Left cardiac atrium (tissue), 4 donors: ENCODE results near the gene ATE1. TPM values are rescaled to one million over a fixed set of nuclear protein-coding genes. Genes with fewer than 3 reads are reported as not detected.

Source experiments
- ATAC-seq, 2 donors: fragments of 200-7000 bp; cut with Tn5 transposase; one replicate each; pipeline ENCODE4 v1.9.1; 2020; ENCODE audit warnings: mild to moderate bottlenecking in 2 of 2, moderate library complexity in 2 of 2
- DNase-seq: peaks from one replicate; pipeline ENCODE4 v3.0.0-alpha.2; 2020
- intact Hi-C, 2 donors: fragments of 100-400 bp; cut with DNase I; formaldehyde crosslinking; loops; one replicate each; pipeline versions ENCODE4 v1.14.1 to v1.15.1; 2022 to 2023
- total RNA-seq, 2 donors: library from RNA; stranded (reverse); fragmentation: NEBNext Ultra II Directional; extraction: Animal tissue kit (Norgen Biotek cat#: 25700); gene quantifications; one replicate each; pipeline ENCODE4 v1.2.1, GENCODE V29; 2021
- donor health status: DM: no; HTN: yes; CAD: no.
- donor health status: DM: no; HTN: yes; CAD: no; lungs with severe emphysema.
- donor health status: DM: yes; HTN: yes; CAD: no.
- donor health status: Dilated cardiomyopathy.

Gene ATE1
- total RNA-seq, 2 donors from 2014 or later: 37.8 to 47.7 TPM

- no peak for DNase-seq
- ATAC-seq: no peak
- intact Hi-C loops: no loop called here
These were observed 38.6 kb downstream of the ATE1 start for GRCh38 chr10:121889212-121889611.

- DNase-seq (peak; percentile 48), ATAC-seq (peak; percentile 82 to 83)
- intact Hi-C loops: loop anchor here in 1 of 2 donors (2.0 kb wide), 1 partner anchor 944 kb away; no protein-coding TSS in a partner anchor
These were observed 40.7 kb downstream of the ATE1 start for GRCh38 chr10:121886997-121887622.

- no peak for DNase-seq
- ATAC-seq: no peak
- intact Hi-C loops: loop anchor here in 1 of 2 donors (2.0 kb wide), 1 partner anchor 943 kb away; no protein-coding TSS in a partner anchor
These were observed 41.6 kb downstream of the ATE1 start for GRCh38 chr10:121886181-121886580.

- DNase-seq: no peak
- intact Hi-C loops: no loop called here
- ATAC-seq: no peak
These were observed 46.9 kb downstream of the ATE1 start for GRCh38 chr10:121880895-121881294.

- ATAC-seq (no peak), DNase-seq (no peak)
- intact Hi-C loops: no loop called here
These were observed 48.4 kb downstream of the ATE1 start for GRCh38 chr10:121879476-121879875.

- ATAC-seq: no peak
- intact Hi-C loops: no loop called here
- DNase-seq: no peak
These were observed 54.6 kb downstream of the ATE1 start for GRCh38 chr10:121873236-121873635.

GRCh38 chr10:121870413-121870812 lies 57.4 kb downstream of the ATE1 start:
- intact Hi-C loops: no loop called here
- DNase-seq (no peak), ATAC-seq (no peak)

- DNase-seq (no peak), ATAC-seq (no peak)
- intact Hi-C loops: no loop called here
These were observed 62.3 kb downstream of the ATE1 start for GRCh38 chr10:121865554-121865953.

- no peak for ATAC-seq
- intact Hi-C loops: no loop called here
- no peak for DNase-seq
These were observed 63.2 kb downstream of the ATE1 start for GRCh38 chr10:121864653-121865052.

- DNase-seq (no peak), ATAC-seq (no peak)
- intact Hi-C loops: no loop called here
These were observed 63.7 kb downstream of the ATE1 start for GRCh38 chr10:121864168-121864567.

GRCh38 chr10:121862649-121863048 lies 65.2 kb downstream of the ATE1 start:
- ATAC-seq (no peak), DNase-seq (no peak)
- intact Hi-C loops: no loop called here

- ATAC-seq: no peak
- intact Hi-C loops: no loop called here
These were observed 65.8 kb downstream of the ATE1 start for GRCh38 chr10:121862042-121862441.

GRCh38 chr10:121860810-121861209 lies 67.0 kb downstream of the ATE1 start:
- intact Hi-C loops: no loop called here
- DNase-seq (no peak), ATAC-seq (no peak)

More at GRCh38 chr10:121862042-121862441, 65.8 kb downstream of the ATE1 start:
- DNase-seq: no peak

GRCh38 chr10:121854809-121855445 lies 72.9 kb downstream of the ATE1 start:
- ATAC-seq: no peak
- no peak for DNase-seq
- intact Hi-C loops: no loop called here

GRCh38 chr10:121853950-121854349 lies 73.9 kb downstream of the ATE1 start:
- DNase-seq (no peak), ATAC-seq (no peak)
- intact Hi-C loops: no loop called here

GRCh38 chr10:121851786-121852185 lies 76.0 kb downstream of the ATE1 start:
- intact Hi-C loops: no loop called here
- ATAC-seq: no peak
- DNase-seq: no peak

GRCh38 chr10:121848082-121848481 lies 79.7 kb downstream of the ATE1 start:
- no peak for DNase-seq
- intact Hi-C loops: no loop called here
- no peak for ATAC-seq

GRCh38 chr10:121846555-121846954 lies 81.3 kb downstream of the ATE1 start:
- ATAC-seq: no peak
- intact Hi-C loops: no loop called here
- DNase-seq: no peak

GRCh38 chr10:121845044-121845784 lies 82.6 kb downstream of the ATE1 start:
- no peak for DNase-seq
- no peak for ATAC-seq
- intact Hi-C loops: no loop called here

GRCh38 chr10:121844537-121844936 lies 83.3 kb downstream of the ATE1 start:
- intact Hi-C loops: no loop called here
- no peak for ATAC-seq
- DNase-seq: no peak
